ENCODE results near the gene PLEKHB2. TPM values are rescaled to one million over a fixed set of nuclear protein-coding genes. Genes with fewer than 3 reads are reported as not detected.
"Not testable (repeated sequence)": the region's sequence is repeated elsewhere in the genome, so short reads cannot be mapped to it uniquely, and the experiment has no call there.

Gene PLEKHB2
- total RNA-seq, 1 donor from 2014 or later = 33.6 TPM

DNA sequence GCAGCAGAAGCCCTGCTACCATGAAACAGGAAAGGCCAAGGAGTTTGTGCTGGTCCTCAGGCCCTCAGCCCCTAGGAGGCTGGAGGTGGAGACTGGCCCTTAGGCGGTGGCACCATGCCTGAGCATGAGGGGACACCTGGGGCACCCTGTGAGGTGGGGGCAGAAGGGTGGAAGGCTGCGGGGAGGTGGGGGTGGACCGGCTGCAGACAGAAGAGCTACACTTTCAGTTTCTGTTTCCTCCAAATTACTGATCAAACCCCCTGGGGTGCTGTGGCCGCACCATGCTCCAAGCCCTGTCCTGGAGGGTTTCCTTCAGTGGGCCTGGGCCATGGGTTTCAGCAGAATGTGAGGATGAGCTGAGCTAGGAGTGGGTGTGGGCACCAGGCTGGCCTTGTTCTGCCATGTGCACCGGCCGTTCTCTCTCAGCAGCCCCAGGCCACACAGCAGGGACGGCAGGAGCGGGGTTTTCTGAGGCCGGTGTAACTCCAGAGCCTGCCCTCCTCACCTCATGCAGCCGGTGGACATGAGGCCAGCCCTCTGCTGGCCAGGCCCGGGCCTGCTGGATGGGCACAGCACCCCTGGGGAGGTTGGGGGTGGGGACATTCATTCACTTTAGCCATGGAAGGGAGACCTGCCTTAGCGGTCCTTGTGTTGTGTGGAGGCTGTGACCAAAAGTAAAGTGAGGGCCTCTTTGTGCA, 51.5 kb downstream of the PLEKHB2 start:
- Mint-ChIP-seq H3K4me3 (no peak overlapping the region), H3K4me1 (peaks cover 21% of the 10 kb centered on the region), H3K27me3 (no peaks in the 10 kb centered on the region), H3K27ac (no peak overlapping the region), H3K9me3 (no peaks in the 10 kb centered on the region), H3K36me3 (ENCODE audit: low read depth) (no peaks in the 10 kb centered on the region)
- ATAC-seq (ENCODE audit: low read depth) (no peak), DNase-seq (no peak)
- TF ChIP-seq, protein P1, sequence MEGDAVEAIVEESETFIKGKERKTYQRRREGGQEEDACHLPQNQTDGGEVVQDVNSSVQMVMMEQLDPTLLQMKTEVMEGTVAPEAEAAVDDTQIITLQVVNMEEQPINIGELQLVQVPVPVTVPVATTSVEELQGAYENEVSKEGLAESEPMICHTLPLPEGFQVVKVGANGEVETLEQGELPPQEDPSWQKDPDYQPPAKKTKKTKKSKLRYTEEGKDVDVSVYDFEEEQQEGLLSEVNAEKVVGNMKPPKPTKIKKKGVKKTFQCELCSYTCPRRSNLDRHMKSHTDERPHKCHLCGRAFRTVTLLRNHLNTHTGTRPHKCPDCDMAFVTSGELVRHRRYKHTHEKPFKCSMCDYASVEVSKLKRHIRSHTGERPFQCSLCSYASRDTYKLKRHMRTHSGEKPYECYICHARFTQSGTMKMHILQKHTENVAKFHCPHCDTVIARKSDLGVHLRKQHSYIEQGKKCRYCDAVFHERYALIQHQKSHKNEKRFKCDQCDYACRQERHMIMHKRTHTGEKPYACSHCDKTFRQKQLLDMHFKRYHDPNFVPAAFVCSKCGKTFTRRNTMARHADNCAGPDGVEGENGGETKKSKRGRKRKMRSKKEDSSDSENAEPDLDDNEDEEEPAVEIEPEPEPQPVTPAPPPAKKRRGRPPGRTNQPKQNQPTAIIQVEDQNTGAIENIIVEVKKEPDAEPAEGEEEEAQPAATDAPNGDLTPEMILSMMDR (IDR thresholded peaks at IDR 0.05) = no peak
- CTCF ChIA-PET = no interaction called here
- intact Hi-C loops (cut with micrococcal nuclease) = no loop called here
- POLR2A ChIA-PET = no interaction called here

DNA sequence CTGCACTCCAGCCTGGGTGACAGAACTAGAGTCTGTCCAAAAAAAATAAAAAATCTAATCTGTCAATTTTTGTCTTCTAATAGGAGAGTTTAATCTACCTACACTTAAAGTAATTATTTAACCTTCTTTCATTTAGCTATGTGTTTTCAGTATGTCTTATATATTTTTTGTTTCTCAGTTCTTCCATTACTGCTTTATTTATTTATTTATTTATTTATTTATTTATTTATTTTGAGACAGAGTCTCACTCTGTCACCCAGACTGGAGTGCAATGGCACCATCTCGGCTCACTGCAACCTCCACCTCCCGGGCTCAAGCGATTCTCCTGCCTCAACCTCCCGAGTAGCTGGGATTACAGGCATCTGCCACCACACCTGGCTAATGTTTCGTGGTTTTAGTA, 60.4 kb downstream of the PLEKHB2 start:
- H3K27ac Mint-ChIP-seq; H3K4me1 Mint-ChIP-seq; H3K36me3 Mint-ChIP-seq (ENCODE audit: low read depth); intact Hi-C loops (cut with micrococcal nuclease); H3K4me3 Mint-ChIP-seq; DNase-seq; ATAC-seq (ENCODE audit: low read depth); POLR2A ChIA-PET; H3K9me3 Mint-ChIP-seq: not testable (repeated sequence)
- peaks cover 15% of the 10 kb centered on the region for H3K27me3 Mint-ChIP-seq
- CTCF ChIA-PET = interaction anchor here (1.0 kb wide), 1 partner anchor 10 kb away, joined by 3 read pairs; no protein-coding TSS in a partner anchor

DNA sequence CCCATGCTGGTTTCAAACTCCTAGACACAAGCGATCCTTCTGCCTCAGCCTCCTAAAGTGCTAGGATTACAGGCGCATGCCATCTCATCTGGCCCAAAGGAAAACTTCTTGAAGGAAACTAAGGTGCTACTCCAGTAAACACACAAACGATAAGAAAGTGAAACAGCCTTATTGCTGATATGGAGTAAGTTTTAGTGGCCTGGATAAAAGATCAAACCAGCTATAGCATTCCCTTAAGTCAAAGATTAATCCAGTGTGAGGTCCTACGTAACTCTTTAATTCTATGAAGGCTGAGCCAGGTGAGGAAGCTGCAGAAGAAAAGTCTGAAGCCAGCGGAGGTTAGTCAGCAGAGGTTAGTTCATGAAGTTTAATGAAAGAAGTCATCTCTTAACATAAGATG, 63.4 kb downstream of the PLEKHB2 start:
- no peaks in the 10 kb centered on the region for H3K4me1 Mint-ChIP-seq
- no peaks in the 10 kb centered on the region for H3K9me3 Mint-ChIP-seq
- H3K36me3 Mint-ChIP-seq (ENCODE audit: low read depth) = no peaks in the 10 kb centered on the region
- no peak overlapping the region for H3K27ac Mint-ChIP-seq
- ChIA-PET CTCF (no interaction called here), POLR2A (no interaction called here)
- intact Hi-C loops (cut with micrococcal nuclease) = no loop called here
- DNase-seq (no peak), ATAC-seq (ENCODE audit: low read depth) (no peak)
- no peak overlapping the region for H3K4me3 Mint-ChIP-seq
- TF ChIP-seq, protein P1 (IDR thresholded peaks at IDR 0.05) = no peak
- H3K27me3 Mint-ChIP-seq = peaks cover 23% of the 10 kb centered on the region

DNA sequence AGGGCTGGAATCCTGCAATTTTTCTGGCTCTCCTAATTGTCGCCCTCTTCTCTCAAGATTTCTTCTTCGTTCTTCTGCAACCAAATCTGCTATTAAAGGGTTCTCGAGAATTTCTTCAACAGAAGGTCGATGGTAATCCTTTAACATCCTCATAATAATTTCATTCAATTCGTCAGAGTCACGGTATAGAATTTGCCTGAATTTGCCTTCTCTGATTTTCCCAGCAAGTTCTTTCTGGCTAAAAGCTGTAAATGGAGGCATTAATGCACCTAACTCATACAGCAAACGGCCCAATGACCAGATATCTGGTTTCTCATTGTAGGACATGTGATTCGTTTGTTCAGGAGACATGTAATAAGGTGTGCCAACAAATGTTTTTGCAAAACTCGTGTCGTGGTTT, 72.9 kb downstream of the PLEKHB2 start:
- intact Hi-C loops (cut with micrococcal nuclease); H3K9me3 Mint-ChIP-seq; H3K27ac Mint-ChIP-seq; CTCF ChIA-PET; H3K4me1 Mint-ChIP-seq; ATAC-seq (ENCODE audit: low read depth); POLR2A ChIA-PET; H3K36me3 Mint-ChIP-seq (ENCODE audit: low read depth); DNase-seq; H3K4me3 Mint-ChIP-seq: not testable (repeated sequence)
- H3K27me3 Mint-ChIP-seq = peaks cover 25% of the 10 kb centered on the region

DNA sequence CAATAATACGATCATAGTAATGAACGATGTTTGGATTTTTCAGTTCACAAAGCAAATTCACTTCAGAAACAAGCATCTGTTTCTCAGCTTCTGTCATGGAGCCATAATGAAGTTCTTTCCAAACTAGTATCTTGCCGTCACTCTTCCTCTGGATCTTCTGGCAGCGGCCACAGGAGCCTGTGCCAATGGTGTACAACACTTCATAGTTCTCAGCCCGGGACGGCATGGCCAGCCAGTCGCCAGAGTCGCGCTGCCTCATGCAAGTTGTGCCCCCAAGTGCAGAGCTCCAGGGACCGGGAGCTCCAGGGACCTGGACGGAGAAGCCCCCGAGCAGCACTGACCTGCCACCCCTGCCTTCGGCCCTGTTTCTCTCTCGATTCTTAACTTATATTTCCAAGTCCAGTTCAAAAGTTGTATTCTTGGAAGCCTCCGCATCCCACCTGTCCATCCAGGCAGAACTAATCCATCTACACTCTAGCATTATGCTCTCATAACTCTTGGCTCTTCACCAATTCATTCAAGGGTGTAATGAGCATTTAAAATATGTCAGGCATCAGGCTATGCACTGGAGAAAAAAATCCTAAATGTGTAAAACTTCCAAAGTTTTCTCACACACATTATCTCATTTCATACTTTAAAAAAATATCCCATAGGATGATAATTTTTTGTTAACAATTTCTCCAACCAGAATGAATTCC, 73.7 kb downstream of the PLEKHB2 start:
- DNase-seq; POLR2A ChIA-PET; H3K27ac Mint-ChIP-seq; H3K36me3 Mint-ChIP-seq (ENCODE audit: low read depth); H3K4me1 Mint-ChIP-seq; H3K9me3 Mint-ChIP-seq; intact Hi-C loops (cut with micrococcal nuclease); CTCF ChIA-PET; H3K4me3 Mint-ChIP-seq; ATAC-seq (ENCODE audit: low read depth): not testable (repeated sequence)
- H3K27me3 Mint-ChIP-seq = peaks cover 21% of the 10 kb centered on the region

DNA sequence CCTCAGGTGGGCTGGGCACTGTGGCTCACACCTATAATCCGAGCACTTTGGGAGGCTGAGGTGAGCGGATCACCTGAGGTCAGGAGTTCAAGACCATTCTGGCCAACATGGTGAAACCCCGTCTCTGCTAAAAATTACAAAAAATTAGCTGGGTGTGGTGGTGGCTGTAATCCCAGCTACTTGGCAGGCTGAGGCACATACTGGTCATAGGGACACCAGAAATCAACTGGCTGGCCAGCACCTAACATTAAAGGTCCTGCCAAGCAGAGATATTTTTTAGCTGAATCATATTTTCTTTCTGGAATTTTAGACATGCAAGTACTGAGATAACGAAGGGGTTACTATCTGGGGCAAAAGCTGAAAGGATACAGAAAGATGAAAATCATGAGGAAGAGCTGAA, 76.3 kb downstream of the PLEKHB2 start:
- H3K9me3 Mint-ChIP-seq; POLR2A ChIA-PET; H3K4me1 Mint-ChIP-seq; ATAC-seq (ENCODE audit: low read depth); intact Hi-C loops (cut with micrococcal nuclease); H3K4me3 Mint-ChIP-seq; H3K27ac Mint-ChIP-seq; H3K36me3 Mint-ChIP-seq (ENCODE audit: low read depth); DNase-seq; CTCF ChIA-PET: not testable (repeated sequence)
- peaks cover 21% of the 10 kb centered on the region for H3K27me3 Mint-ChIP-seq

DNA sequence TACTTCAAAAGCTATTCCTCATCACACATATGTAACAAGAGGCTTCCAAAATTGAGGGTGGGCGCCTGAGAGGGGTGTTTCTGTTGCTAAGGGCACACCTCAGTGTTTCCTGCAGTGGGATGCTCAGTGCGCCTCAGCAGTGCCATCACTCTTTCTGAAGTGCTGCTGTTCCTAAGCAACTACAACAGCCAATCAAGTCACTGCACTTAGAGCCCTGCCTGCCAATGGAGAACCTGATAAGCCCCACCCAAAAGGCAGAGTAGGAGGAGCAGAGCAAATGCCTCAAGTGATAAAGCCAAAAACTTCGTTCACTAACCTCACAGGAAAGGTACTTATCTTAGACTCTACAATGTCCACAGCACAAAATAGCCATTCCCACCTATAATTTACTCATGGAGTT, 88.3 kb downstream of the PLEKHB2 start:
- H3K36me3 Mint-ChIP-seq (ENCODE audit: low read depth); H3K27me3 Mint-ChIP-seq; H3K4me3 Mint-ChIP-seq; ATAC-seq (ENCODE audit: low read depth); CTCF ChIA-PET; intact Hi-C loops (cut with micrococcal nuclease); POLR2A ChIA-PET; H3K27ac Mint-ChIP-seq; H3K4me1 Mint-ChIP-seq; H3K9me3 Mint-ChIP-seq; DNase-seq: not testable (repeated sequence)

DNA sequence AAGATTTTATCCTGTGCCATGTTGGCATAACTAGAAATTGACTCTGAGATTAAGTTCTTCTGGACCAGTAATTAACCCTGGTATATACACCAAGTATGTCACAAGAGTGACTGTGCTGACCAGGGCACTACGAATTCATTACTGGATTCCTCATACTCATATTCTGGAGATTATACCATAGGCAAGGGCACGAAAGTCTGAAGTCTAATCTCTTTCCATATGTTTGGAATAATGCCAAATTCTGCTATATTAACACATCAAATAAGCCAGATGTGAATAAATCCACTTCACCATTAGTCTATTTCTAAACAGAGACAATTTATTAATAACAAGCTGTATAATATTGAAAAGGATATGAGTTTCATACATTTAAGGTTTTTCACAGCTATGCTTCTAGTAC, 91.0 kb downstream of the PLEKHB2 start:
- ATAC-seq (ENCODE audit: low read depth); H3K27ac Mint-ChIP-seq; H3K9me3 Mint-ChIP-seq; H3K36me3 Mint-ChIP-seq (ENCODE audit: low read depth); intact Hi-C loops (cut with micrococcal nuclease); POLR2A ChIA-PET; CTCF ChIA-PET; H3K4me1 Mint-ChIP-seq; H3K27me3 Mint-ChIP-seq; DNase-seq; H3K4me3 Mint-ChIP-seq: not testable (repeated sequence)
